Liver (tissue), 9 donors: Measurements from ENCODE around the gene ORAI1. TPM values are rescaled to one million over a fixed set of nuclear protein-coding genes. Genes with fewer than 3 reads are reported as not detected.

ENCODE experiments used
- DNase-seq: peaks from one replicate; pipeline ENCODE4 v3.0.0-alpha.2; 2017; ENCODE audit warnings: low spot score
- H3K27ac ChIP-seq, 2 donors: one replicate each; pipeline ENCODE4 v1.7.0; 2013; ENCODE audit warnings: inconsistent platforms in 2 of 2, low read length in 2 of 2, control low read depth in 1 of 2, low read depth in 1 of 2, mild to moderate bottlenecking in 1 of 2
- H3K27me3 ChIP-seq, 4 donors: one replicate each; pipeline versions ENCODE4 v1.6.1 to v1.7.0; 2013; ENCODE audit warnings: low read length in 3 of 4, inconsistent platforms in 1 of 4, mild to moderate bottlenecking in 1 of 4, moderate library complexity in 1 of 4; ENCODE audit not compliant: control insufficient read depth in 4 of 4, insufficient read depth in 4 of 4
- H3K36me3 ChIP-seq, 4 donors: one replicate each; pipeline versions ENCODE4 v1.6.1 to v1.7.0; 2013; ENCODE audit warnings: low read length in 3 of 4, mild to moderate bottlenecking in 3 of 4, low read depth in 1 of 4, moderate library complexity in 1 of 4; ENCODE audit not compliant: control insufficient read depth in 4 of 4, insufficient read depth in 3 of 4
- H3K4me1 ChIP-seq, 4 donors: one replicate each; pipeline versions ENCODE4 v1.6.1 to v1.7.0; 2013; ENCODE audit warnings: low read length in 3 of 4, mild to moderate bottlenecking in 3 of 4, moderate library complexity in 1 of 4; ENCODE audit not compliant: control insufficient read depth in 4 of 4, insufficient read depth in 4 of 4
- H3K4me3 ChIP-seq, 3 donors: one replicate each; pipeline versions ENCODE4 v1.6.1 to v1.7.0; 2013; ENCODE audit warnings: low read length in 3 of 3, control low read depth in 1 of 3, low read depth in 1 of 3, mild to moderate bottlenecking in 1 of 3
- H3K9ac ChIP-seq, 2 donors: one replicate each; pipeline ENCODE4 v1.7.0; 2013; ENCODE audit warnings: low read length in 2 of 2, mild to moderate bottlenecking in 2 of 2, moderate library complexity in 2 of 2, control low read depth in 1 of 2, low read depth in 1 of 2
- H3K9me3 ChIP-seq, 4 donors: one replicate each; pipeline versions ENCODE4 v1.6.1 to v1.7.0; 2013; ENCODE audit warnings: low read length in 3 of 4; ENCODE audit not compliant: control insufficient read depth in 4 of 4
- ATF3 ChIP-seq: IDR thresholded peaks from 2 replicates; pipeline ENCODE4 v1.6.1; 2016; ENCODE audit warnings: antibody characterized with exemption
- CTCF ChIP-seq: fragments of 150-350 bp; IDR thresholded peaks from 2 replicates; pipeline ENCODE4 v1.5.1; 2017; ENCODE audit warnings: improper control_type of control experiment, low read depth, low read length; ENCODE audit not compliant: missing input control
- EGR1 ChIP-seq, 2 donors: IDR thresholded peaks; 2 replicates each; pipeline ENCODE4 v1.6.1; 2016 to 2018; ENCODE audit warnings: antibody characterized with exemption in 2 of 2, low read depth in 2 of 2
- FOXA1 ChIP-seq: IDR thresholded peaks from 2 replicates; pipeline ENCODE4 v1.6.1; 2016; ENCODE audit warnings: antibody characterized with exemption
- FOXA2 ChIP-seq: IDR thresholded peaks from 2 replicates; pipeline ENCODE4 v1.6.1; 2016; ENCODE audit warnings: antibody characterized with exemption
- GABPA ChIP-seq, 2 donors: IDR thresholded peaks in 1 of 2; conservative IDR thresholded peaks in 1 of 2; 2 replicates each; pipeline ENCODE4 v1.6.1; 2016; ENCODE audit warnings: antibody characterized with exemption in 2 of 2, mild to moderate bottlenecking in 1 of 2, moderate library complexity in 1 of 2
- HNF4A ChIP-seq, 2 donors: conservative IDR thresholded peaks; 2 replicates each; pipeline ENCODE4 v1.6.1; 2016; ENCODE audit warnings: antibody characterized with exemption in 2 of 2, mild to moderate bottlenecking in 2 of 2
- HNF4G ChIP-seq: IDR thresholded peaks from 2 replicates; pipeline ENCODE4 v1.6.1; 2016; ENCODE audit warnings: antibody characterized with exemption
- JUND ChIP-seq, 2 donors: IDR thresholded peaks; 2 replicates each; pipeline ENCODE4 v1.6.1; 2016; ENCODE audit warnings: antibody characterized with exemption in 2 of 2
- MAX ChIP-seq: IDR thresholded peaks from 2 replicates; pipeline ENCODE4 v1.6.1; 2016; ENCODE audit warnings: antibody characterized with exemption
- NR2F2 ChIP-seq: IDR thresholded peaks from 2 replicates; pipeline ENCODE4 v1.6.1; 2016; ENCODE audit warnings: antibody characterized with exemption
- RAD21 ChIP-seq, 2 donors: IDR thresholded peaks; 2 replicates each; pipeline ENCODE4 v1.6.1; 2016; ENCODE audit warnings: antibody characterized with exemption in 2 of 2, mild to moderate bottlenecking in 2 of 2
- REST ChIP-seq: IDR thresholded peaks from 2 replicates; pipeline ENCODE4 v1.6.1; 2016; ENCODE audit warnings: antibody characterized with exemption, mild to moderate bottlenecking
- RXRA ChIP-seq, 2 donors: IDR thresholded peaks; 2 replicates each; pipeline ENCODE4 v1.6.1; 2017 to 2018; ENCODE audit warnings: antibody characterized with exemption in 2 of 2, mild to moderate bottlenecking in 1 of 2
- SP1 ChIP-seq: IDR thresholded peaks from 2 replicates; pipeline ENCODE4 v1.6.1; 2018; ENCODE audit warnings: antibody characterized with exemption, mild to moderate bottlenecking
- TAF1 ChIP-seq: conservative IDR thresholded peaks from 2 replicates; pipeline ENCODE4 v1.6.1; 2016; ENCODE audit warnings: antibody characterized with exemption, mild to moderate bottlenecking
- YY1 ChIP-seq: IDR thresholded peaks from 2 replicates; pipeline ENCODE4 v1.6.1; 2016; ENCODE audit warnings: antibody characterized with exemption, mild to moderate bottlenecking
- ZBTB33 ChIP-seq: IDR thresholded peaks from 2 replicates; pipeline ENCODE4 v1.6.1; 2016; ENCODE audit warnings: antibody characterized with exemption
- WGBS: extraction: QIAGEN DNeasy Blood & Tissue Kit; methylation state at CpG from one replicate; pipeline ENCODE4 v1.1.7; 2013; 5-methylcytosine and 5-hydroxymethylcytosine counted together
- polyA plus RNA-seq, 2 donors: library from polyadenylated mRNA; stranded (reverse) in 1 of 2; unstranded in 1 of 2; fragments of 200-250 nt in 1 of 2; fragments of >200 nt in 1 of 2; fragmentation: Nextera tagmentation in 1 of 2; extraction: Ambion mirVana in 1 of 2; gene quantifications; one replicate each; pipeline versions ENCODE4 v1.2.1 to v1.2.3, GENCODE V29; 2013 to 2015
- total RNA-seq, 2 donors: library from RNA; depleted of rRNA; stranded (reverse); fragments of >200 nt; gene quantifications; one replicate each; pipeline ENCODE4 v1.2.3, GENCODE V29; 2014
- donor health status: healthy.
- donor health status: healthy.
- donor health status: healthy.
- donor health status: healthy.
- donor health status: healthy.

Gene ORAI1
- total and polyA plus RNA-seq, 4 donors = 5.3 to 10.9 (median 9.3) TPM

GRCh38 chr12:121688966-121689365, 62.6 kb downstream of the ORAI1 start:
- TF ChIP-seq NR2F2 (no peak), TAF1 (no peak), CTCF (no peak), YY1 (no peak), FOXA2 (no peak), ZBTB33 (no peak), RXRA (IDR thresholded peaks at IDR 0.05) (no peak), FOXA1 (no peak), SP1 (no peak), HNF4A (conservative IDR thresholded peaks at IDR 0.05) (no peak), JUND (IDR thresholded peaks at IDR 0.05) (no peak), GABPA (IDR thresholded peaks at IDR 0.05 in 1 of 2, conservative IDR thresholded peaks at IDR 0.05 in 1 of 2) (no peak), RAD21 (IDR thresholded peaks at IDR 0.05) (no peak), ATF3 (no peak), HNF4G (no peak)
- Histone ChIP-seq H3K27ac (no peak overlapping the region), H3K4me1 (no peaks in the 10 kb centered on the region), H3K36me3 (no peaks in the 10 kb centered on the region), H3K27me3 (no peaks in the 10 kb centered on the region), H3K9me3 (no peaks in the 10 kb centered on the region), H3K9ac (no peak overlapping the region), H3K4me3 (no peak overlapping the region)
- WGBS = 93% methylated on average over 3 of the region's 3 CpGs
- DNase-seq = no peak

- H3K4me3 ChIP-seq = no peak overlapping the region
- H3K36me3 ChIP-seq = no peaks in the 10 kb centered on the region
- WGBS = 98% methylated on average over 2 of the region's 2 CpGs
- no peaks in the 10 kb centered on the region for H3K27me3 ChIP-seq
- no peak overlapping the region for H3K9ac ChIP-seq
- no peak overlapping the region for H3K27ac ChIP-seq
- H3K4me1 ChIP-seq = no peaks in the 10 kb centered on the region
- no peak for DNase-seq
- TF ChIP-seq TAF1 = no peak
- no peak for TF ChIP-seq EGR1 (IDR thresholded peaks at IDR 0.05; ENCODE audit: low read depth in 2 of 2)
- no peak for TF ChIP-seq REST
- TF ChIP-seq FOXA2 = no peak
- TF ChIP-seq FOXA1 = no peak
- TF ChIP-seq RXRA (IDR thresholded peaks at IDR 0.05) = no peak
- TF ChIP-seq JUND (IDR thresholded peaks at IDR 0.05) = no peak
- no peak for TF ChIP-seq HNF4A (conservative IDR thresholded peaks at IDR 0.05)
- no peak for TF ChIP-seq MAX
- TF ChIP-seq ZBTB33 = no peak
- TF ChIP-seq SP1 = no peak
- no peak for TF ChIP-seq YY1
- H3K9me3 ChIP-seq = no peaks in the 10 kb centered on the region
These were observed 63.1 kb downstream of the ORAI1 start for GRCh38 chr12:121689430-121689829.
